NOMO-1 (cell line): Measurements from ENCODE around the gene SF3B6.
A peak's percentile ranks its signal among the peaks of the same experiment; 100 is the strongest.

Experiments used
- DNase-seq, 2 experiments: peaks; one replicate each; lab custom pipeline; 2025; ENCODE audit not compliant: unreplicated experiment in 2 of 2; lab: John Stamatoyannopoulos, UW

SF3B6 gene

DNA sequence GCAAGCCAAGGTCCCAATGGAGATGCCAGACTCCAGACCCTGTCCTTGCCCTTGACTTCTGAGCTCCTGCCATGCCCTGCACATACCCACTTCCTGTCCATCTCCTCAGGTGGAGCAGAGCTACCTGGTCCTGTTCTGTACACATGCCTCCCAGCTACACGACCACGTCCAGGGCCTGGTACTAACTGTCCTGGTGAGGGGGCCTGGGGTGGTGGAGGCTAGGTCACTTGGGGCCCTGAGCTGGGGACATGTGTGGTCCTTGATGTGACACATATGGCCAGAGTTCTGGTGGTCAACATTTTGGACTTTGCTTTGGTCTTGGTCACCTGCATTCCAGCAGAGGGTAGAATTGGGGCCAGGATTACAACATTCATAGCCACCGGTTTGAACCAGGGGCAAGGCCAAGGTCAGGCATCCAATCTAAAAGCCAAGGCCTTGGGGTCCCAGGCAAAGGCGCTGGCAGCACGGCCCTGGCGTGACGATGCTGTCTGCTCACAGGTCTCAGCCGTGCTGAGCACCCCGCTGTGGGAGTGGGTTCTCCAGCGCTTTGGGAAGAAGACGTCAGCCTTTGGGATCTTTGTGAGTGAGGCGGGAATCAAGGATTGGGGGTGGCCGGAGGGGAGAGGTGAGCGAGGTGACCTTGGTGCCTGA is 53.7 kb downstream of the SF3B6 start:
- DNase-seq = no peak

DNA sequence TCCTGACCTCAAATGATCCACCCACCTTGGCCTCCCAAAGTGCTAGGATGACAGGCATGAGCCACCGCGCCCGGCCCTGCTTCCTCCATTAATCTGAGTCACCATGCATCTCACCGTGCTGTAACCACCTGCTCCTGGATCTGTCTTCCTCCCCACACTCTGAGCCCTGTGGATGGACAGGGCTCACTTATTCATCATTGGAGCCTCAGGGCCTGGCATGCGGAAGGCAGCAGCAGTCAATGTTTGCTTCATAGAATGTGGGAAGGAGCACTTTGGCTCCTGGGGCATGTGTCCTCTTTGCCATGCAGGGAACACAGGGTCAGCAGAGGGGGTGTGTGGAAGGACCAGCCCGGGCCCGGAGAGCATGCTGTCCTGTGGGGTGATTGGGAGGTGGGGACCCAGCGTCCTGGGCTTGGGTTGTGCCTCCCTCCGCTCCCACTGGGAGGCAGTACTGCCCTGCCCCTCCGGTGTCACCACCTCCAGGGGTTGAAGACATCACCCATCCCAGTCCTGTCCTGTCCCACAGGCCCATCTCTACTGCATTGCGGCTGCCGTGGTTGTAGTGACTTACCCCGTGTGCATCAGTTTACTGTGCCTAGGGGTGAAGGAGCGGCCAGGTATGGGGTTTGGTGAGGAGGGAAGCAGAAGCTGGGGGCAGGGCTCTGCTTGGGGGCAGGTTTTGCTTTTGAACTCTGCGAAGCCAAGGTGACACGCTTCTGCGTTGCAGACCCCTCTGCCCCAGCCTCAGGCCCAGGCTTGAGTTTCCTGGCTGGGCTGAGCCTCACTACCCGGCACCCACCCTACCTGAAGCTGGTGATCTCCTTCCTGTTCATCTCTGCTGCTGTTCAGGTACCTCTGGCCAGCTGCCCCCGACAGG is 54.8 kb downstream of the SF3B6 start:
- peak; percentile 1 to 5 for DNase-seq

DNA sequence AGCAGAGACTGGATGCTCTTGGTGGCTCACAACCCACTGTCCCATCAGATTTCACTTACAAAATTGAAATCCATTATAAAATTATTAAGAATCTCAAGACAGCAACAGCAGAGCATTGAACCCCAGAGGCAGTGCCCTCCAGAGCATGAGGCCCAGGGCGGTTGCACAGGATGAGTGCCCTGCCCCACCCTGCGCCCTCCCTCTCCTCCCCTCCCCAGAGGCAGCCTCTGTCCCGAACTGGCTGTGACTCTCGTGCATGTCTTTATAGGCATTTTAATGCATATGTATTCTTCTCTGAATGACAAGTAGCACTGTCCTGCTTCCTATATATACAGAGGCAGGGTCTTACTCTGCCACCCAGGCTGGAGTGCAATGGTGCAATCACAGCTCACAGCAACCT is 55.9 kb downstream of the SF3B6 start:
- DNase-seq = no peak

DNA sequence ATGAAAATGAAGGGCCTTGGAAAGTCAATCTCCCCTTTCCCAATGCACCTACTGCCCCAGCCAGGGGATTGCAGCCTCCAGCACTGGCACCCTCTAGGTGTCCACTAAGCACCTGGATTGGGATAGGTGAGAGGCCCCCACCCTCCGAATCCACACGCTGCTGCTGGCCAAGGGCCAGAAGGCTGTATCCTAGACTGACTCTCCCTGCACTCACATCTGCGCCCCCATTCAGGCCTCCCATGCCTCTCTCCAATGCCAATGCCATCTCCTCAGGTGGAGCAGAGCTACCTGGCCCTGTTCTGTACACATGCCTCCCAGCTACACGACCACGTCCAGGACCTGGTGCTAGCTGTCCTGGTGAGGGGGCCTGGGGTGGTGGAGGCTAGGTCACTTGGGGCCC is 56.4 kb downstream of the SF3B6 start:
- DNase-seq = no peak

DNA sequence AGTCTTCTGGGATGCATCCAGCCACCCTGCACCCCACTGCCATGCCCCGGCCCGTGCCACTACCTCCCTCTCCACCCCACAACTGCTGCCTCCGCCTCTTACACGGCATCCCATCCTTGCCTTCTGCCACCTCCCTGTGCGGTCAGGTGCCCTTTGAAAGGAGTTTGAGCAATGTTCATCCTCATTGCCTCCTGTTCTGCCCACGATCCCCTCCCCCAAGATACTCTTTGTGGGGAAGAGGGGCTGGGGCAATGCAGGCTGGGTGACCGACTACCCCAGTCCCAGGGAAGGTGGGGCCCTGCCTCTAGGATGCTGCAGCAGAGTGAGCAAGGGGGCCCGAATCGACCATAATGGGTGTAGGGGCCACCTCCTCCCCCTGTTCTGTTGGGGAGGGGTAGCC is 57.9 kb downstream of the SF3B6 start:
- no peak for DNase-seq

DNA sequence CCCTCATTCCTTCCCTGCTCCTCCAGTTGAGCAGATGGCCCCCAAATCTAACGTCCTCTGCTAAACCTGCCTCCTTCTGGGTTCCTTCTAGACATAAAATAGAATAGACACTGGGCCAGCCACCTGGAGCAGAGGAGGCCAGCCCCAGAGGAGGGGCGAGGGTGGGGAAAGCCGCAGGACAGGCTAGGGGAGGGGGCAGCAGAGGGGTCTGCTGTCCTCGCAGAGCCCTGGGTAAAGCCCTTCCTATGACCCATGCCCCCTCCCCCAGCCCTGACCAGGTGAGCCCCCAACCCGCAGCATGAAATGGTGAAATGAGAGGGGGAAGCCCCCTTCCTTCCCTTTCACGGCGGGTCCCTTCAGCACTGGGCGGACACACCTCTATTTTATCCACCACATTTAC is 58.4 kb downstream of the SF3B6 start:
- DNase-seq = no peak
